Activated CD8-positive, alpha-beta memory T cell treated with anti-CD3 and anti-CD28 coated beads for 36 hours (primary cell): ENCODE data around the gene TBL1X. TPM values are rescaled to one million over a fixed set of nuclear protein-coding genes. Genes with fewer than 3 reads are reported as not detected.

Experiments
- CTCF ChIA-PET: fragments of 350-600 bp; sonication (Branson Sonifier 250); formaldehyde crosslinking; loops from one replicate; lab custom pipeline; 2021; ENCODE audit warnings: antibody characterized with exemption; lab: Charles Lee
- POLR2A ChIA-PET: fragments of 350-600 bp; sonication (Branson Sonifier 250); formaldehyde crosslinking; loops from one replicate; lab custom pipeline; 2021; ENCODE audit warnings: antibody characterized with exemption; lab: Charles Lee
- total RNA-seq, 2 experiments: library from RNA; stranded (reverse); gene quantifications; one replicate each; pipeline ENCODE4 v1.2.3, GENCODE V29; 2021

Gene TBL1X
- total RNA-seq, 2 experiments from 2014 or later, result 34.0 to 35.5 TPM

DNA sequence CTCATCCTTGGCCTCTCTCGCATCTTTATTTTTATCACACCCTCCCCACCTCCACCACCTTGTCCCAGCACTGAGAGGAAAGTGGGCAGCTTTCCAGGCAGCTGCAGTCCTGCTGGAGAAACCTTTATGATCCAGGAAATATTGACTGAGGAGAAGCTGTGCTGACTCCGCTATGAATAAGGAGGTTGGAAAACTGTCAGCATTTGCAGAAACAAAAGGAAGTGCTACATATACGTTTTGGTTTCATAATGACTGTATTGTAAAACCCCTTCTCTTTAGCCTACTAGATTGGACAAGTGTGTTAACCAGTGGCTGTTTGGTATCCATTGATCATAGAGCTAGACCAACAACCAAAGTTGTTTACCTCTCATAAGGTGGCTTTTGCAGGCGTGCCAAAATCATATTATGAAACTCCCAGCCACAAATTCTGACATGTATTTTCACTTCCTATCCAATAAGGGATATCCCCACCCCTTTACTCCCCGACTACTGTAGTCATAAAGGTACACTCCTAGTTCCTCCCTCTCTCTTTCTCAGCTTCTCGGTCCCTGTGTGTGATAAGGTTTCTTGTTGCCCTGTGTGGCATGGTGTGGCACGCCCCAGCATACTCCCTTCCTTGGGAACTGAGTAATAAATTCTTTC, 212.4 kb downstream of the TBL1X start:
- CTCF ChIA-PET, result no interaction called here
- POLR2A ChIA-PET, result interaction anchor here (1.2 kb wide), 2 partner anchors 31 to 220 kb away, joined by 3 read pairs; no protein-coding TSS in a partner anchor

DNA sequence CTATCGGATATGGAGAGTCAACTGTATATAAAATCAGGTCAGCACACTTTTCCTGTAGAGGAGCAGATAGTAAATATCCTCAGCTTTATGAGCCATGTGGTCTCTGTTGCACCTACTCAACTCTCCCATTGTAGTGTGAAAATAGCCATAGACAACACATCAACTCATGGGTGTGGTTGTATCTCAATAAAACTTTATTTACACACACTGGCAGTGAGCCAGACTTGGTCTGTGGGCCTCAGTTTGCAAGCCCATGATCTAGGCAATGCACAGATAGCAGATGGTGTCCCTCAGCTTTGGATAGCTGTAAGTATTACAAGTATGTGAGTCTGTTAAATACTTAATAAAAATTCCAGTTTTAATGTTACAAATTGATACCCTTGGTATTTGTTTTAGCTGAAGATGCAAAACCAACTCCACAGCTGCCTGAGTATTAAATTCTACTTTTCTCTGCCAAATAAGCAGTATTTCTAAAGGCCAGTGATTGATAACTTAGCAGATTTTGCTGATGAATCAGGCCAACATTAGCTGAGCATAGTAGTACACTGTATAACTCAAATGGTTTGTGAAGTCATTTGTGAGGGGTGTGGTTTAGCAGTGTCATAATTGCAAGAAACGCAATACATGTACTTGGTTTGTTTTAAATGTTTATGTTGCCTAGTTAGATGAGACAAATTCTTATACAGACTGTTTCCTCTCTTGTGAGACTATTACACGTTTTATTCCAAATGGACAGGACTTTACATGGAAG, 213.5 kb downstream of the TBL1X start:
- ChIA-PET CTCF (no interaction called here), POLR2A (no interaction called here)

GRCh38 chrX:9681011-9681410, 216.2 kb downstream of the TBL1X start:
- ChIA-PET CTCF (no interaction called here), POLR2A (no interaction called here)

DNA sequence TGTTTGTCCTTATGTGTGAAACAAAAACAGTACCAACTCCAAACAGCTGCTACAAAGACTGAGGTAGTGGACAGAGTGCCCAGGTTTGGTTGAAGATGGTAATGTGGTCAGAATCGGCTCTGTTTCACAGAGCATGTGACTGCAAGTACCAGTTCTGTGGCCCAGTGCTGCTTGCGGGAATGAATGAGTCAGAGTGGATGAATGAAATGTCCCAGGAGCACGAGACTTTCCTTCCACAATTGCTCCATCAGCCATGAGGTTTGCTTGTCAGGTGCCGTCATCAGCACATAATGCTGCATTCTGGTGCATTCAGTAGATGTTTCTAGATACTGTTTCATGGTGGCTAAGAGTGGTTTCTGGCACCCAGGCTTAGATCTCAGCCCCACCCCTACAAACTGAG, 216.6 kb downstream of the TBL1X start:
- ChIA-PET POLR2A (no interaction called here), CTCF (no interaction called here)

DNA sequence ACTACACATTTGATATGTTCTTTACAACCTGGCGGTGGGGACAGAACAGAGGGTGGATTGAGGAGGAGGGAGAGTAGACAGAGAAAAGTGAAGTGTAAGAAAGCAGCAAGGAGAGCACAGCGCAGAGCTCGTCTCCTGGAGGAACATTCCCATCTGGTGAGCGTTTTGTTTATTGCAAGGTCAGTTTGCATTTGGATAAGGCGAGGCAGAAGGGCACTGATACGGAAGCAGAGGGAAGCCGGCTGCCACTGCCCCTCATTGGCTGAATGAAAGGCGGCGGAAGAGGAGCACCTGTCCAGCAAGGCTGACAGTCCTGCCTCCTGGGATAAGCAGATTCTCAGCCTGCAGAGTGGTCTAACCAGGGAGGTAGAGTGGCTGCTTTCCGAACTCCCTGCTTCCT, 217.6 kb downstream of the TBL1X start:
- ChIA-PET CTCF (no interaction called here), POLR2A (no interaction called here)

GRCh38 chrX:9682861-9683260, 218.0 kb downstream of the TBL1X start:
- CTCF ChIA-PET, result no interaction called here

GRCh38 chrX:9683350-9683749, 218.5 kb downstream of the TBL1X start:
- CTCF ChIA-PET, result no interaction called here

More at GRCh38 chrX:9682861-9683260, 218.0 kb downstream of the TBL1X start:
- POLR2A ChIA-PET, result no interaction called here

DNA sequence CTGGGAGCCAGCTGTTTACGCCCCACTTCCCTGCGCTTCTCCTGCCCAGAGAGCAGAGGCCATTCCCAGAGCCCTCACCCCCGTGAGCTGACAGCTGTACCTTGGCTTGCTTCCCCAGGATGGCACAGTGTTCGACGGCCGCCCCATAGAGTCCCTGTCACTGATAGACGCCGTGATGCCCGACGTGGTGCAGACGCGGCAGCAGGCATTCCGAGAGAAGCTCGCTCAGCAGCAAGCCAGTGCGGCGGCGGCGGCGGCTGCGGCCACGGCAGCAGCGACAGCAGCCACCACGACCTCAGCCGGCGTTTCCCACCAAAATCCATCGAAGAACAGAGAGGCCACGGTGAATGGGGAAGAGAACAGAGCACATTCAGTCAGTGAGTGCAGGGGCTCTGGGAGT, 223.0 kb downstream of the TBL1X start:
- ChIA-PET POLR2A (no interaction called here), CTCF (no interaction called here)

More at GRCh38 chrX:9683350-9683749, 218.5 kb downstream of the TBL1X start:
- POLR2A ChIA-PET, result no interaction called here

GRCh38 chrX:9688833-9689232, 224.0 kb downstream of the TBL1X start:
- ChIA-PET CTCF (no interaction called here), POLR2A (no interaction called here)

- CTCF ChIA-PET, result no interaction called here
- POLR2A ChIA-PET, result no interaction called here
Observed at GRCh38 chrX:9690046-9690445, 225.2 kb downstream of the TBL1X start.

- CTCF ChIA-PET, result no interaction called here
- POLR2A ChIA-PET, result no interaction called here
Observed at GRCh38 chrX:9693307-9694001, 228.6 kb downstream of the TBL1X start.

GRCh38 chrX:9698576-9698975, 233.7 kb downstream of the TBL1X start:
- ChIA-PET POLR2A (no interaction called here), CTCF (no interaction called here)

DNA sequence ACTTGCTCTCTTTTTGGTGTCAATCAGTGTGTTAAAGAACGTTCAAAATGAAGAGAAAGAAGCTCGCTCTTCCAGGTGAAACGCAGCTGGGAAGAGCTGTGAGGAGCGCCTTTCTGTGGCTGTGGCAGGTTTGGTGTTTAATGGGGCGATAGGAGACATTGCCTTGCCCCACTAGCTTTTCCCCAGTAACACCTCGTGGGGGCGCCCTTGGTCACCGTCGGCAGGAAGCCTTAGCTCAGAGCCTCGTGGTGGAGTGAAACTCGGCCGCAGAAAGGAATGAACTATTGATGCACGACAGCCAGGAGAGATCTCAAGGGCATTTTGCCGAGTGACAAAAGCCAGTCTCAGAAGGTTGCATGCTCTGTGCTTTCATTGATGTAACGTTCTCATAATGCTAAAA, 235.7 kb downstream of the TBL1X start:
- CTCF ChIA-PET, result no interaction called here
- POLR2A ChIA-PET, result no interaction called here

DNA sequence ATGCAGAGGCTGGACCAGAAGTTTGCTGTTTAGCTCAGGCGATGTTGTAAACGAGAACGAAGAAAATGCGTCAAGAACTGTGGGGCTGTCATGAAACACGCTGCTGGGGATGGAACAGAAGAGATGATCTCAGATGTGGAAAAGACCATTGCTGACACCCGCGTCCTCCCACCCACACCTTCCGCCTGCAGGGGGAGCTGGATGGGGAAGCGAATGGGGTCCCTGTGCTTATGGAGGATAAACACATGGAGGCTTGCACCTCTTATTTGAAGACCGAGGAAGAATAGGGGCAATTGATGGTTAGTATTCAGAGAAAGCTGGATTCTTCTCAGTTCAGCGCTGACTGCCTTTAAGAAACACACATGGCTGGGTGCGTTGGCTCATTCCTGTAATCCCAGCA, 236.9 kb downstream of the TBL1X start:
- CTCF ChIA-PET, result no interaction called here
- POLR2A ChIA-PET, result no interaction called here

GRCh38 chrX:9703406-9703805, 238.5 kb downstream of the TBL1X start:
- ChIA-PET POLR2A (no interaction called here), CTCF (no interaction called here)

DNA sequence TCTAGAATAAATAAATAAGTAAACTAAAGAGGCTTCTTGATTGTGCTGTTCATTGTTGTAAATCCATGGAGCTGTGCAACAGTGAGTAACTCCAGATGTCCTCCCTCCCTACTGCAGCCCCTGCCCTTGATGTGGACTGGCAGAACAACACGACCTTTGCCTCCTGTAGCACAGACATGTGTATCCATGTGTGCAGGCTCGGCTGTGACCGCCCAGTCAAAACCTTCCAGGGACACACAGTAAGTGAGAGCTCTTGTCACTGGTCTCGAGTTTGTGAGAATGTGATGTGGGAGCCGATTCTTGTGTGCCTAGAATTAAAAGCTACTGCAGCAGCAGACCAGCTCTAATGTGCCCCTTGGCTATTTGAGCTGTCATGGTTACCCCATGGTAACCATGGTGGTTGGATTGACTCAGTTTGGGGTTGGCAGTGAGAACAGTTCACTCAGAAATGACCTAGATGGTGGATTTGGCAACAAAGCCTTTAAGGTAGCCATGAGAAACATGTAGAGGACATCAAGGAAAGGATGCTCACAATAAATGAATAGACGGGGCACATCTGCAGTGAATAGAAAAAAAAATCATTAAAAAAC, 240.1 kb downstream of the TBL1X start:
- ChIA-PET POLR2A (no interaction called here), CTCF (no interaction called here)

DNA sequence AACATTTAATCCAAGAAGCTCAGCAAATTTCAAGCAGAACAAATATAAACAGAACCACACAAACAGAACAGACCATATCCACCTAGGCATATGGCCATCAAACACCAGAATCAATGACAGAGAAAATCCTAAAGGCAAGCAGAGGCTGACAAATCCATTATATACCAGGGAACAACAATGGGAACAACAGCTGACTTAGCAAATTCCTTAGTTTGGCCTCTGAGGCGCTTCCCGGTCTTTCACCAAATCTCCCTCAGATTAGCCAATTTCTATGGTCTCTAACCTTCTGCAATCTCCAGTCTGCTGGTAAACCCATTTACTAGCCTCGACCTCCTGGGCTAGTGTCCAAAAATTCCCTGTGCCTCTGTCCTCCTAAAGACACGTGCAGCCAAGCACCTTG, 241.6 kb downstream of the TBL1X start:
- ChIA-PET POLR2A (no interaction called here), CTCF (no interaction called here)

GRCh38 chrX:9707306-9708033, 242.6 kb downstream of the TBL1X start:
- POLR2A ChIA-PET, result no interaction called here
- CTCF ChIA-PET, result interaction anchor here (0.6 kb wide), 1 partner anchor 544 kb away, joined by 3 read pairs; no protein-coding TSS in a partner anchor

- POLR2A ChIA-PET, result no interaction called here
- CTCF ChIA-PET, result no interaction called here
Observed at GRCh38 chrX:9708086-9708485, 243.2 kb downstream of the TBL1X start.
